OCI-LY7 (cell line): ENCODE measurements around the gene PLA2G4A. TPM values are rescaled to one million over a fixed set of nuclear protein-coding genes. Genes with fewer than 3 reads are reported as not detected.

Experiments
- BruUV-seq: library from RNA; stranded (reverse); fragments of 400-500 nt; replicated peaks from 2 replicates; lab custom pipeline; 2021; lab: Mats Ljungman, UMichigan
- CTCF ChIA-PET: fragments of 300-600 bp; sonication (Branson Sonifier 250); formaldehyde crosslinking; loops from one replicate; lab custom pipeline; 2022; ENCODE audit warnings: antibody characterized with exemption; ENCODE audit not compliant: unreplicated experiment; lab: Charles Lee
- POLR2A ChIA-PET: fragments of 300-600 bp; sonication (Branson Sonifier 250); formaldehyde crosslinking; loops from one replicate; lab custom pipeline; 2022; ENCODE audit warnings: antibody characterized with exemption; lab: Charles Lee
- DNase-seq: peaks from one replicate; pipeline ENCODE4 v3.0.0-alpha.2; 2015; ENCODE audit warnings: low spot score
- H2AFZ ChIP-seq: fragments of 200-600 bp; sonication (generic), shearing (Covaris generic); 2 replicates; pipeline ENCODE4 v1.6.1; 2014; ENCODE audit warnings: mild to moderate bottlenecking, antibody characterized with exemption, low read length, moderate library complexity
- H3K27ac ChIP-seq: fragments of 200-600 bp; sonication (generic); 2 replicates; pipeline ENCODE4 v1.5.1; 2014; ENCODE audit warnings: mixed run types, low read depth, mild to moderate bottlenecking, moderate library complexity, low read length, inconsistent platforms; ENCODE audit not compliant: poor library complexity, severe bottlenecking
- H3K36me3 ChIP-seq: fragments of 200-600 bp; sonication (generic); 2 replicates; pipeline ENCODE4 v1.6.1; 2014; ENCODE audit warnings: mild to moderate bottlenecking, antibody characterized with exemption, low read length, moderate library complexity, mixed read lengths; ENCODE audit not compliant: insufficient read depth
- H3K4me1 ChIP-seq: fragments of 200-600 bp; sonication (generic); 2 replicates; pipeline ENCODE4 v1.5.1; 2014; ENCODE audit warnings: mild to moderate bottlenecking, low read length; ENCODE audit not compliant: insufficient read depth, poor library complexity, severe bottlenecking
- H3K4me2 ChIP-seq: fragments of 200-600 bp; sonication (generic); 2 replicates; pipeline ENCODE4 v1.6.1; 2014; ENCODE audit warnings: mild to moderate bottlenecking, low read length
- H3K4me3 ChIP-seq: fragments of 200-600 bp; sonication (generic); 2 replicates; pipeline ENCODE4 v1.5.1; 2014; ENCODE audit warnings: mild to moderate bottlenecking, low read depth, low read length; ENCODE audit not compliant: poor library complexity, severe bottlenecking
- H3K79me2 ChIP-seq: fragments of 200-600 bp; sonication (generic); 2 replicates; pipeline ENCODE4 v1.6.1; 2016; ENCODE audit warnings: low read depth, mild to moderate bottlenecking, low read length, moderate library complexity, mixed read lengths; ENCODE audit not compliant: insufficient read depth
- H3K9me2 ChIP-seq: fragments of 200-600 bp; sonication (generic); 2 replicates; pipeline ENCODE4 v1.6.1; 2016; ENCODE audit warnings: mild to moderate bottlenecking, low read length, mixed read lengths; ENCODE audit not compliant: insufficient read depth
- H3K9me3 ChIP-seq: fragments of 200-600 bp; sonication (generic); 2 replicates; pipeline ENCODE4 v1.6.1; 2014; ENCODE audit warnings: mild to moderate bottlenecking, mixed run types, low read length, mixed read lengths
- H4K20me1 ChIP-seq: fragments of 200-600 bp; sonication (generic); 2 replicates; pipeline ENCODE4 v1.6.1; 2014; ENCODE audit warnings: mild to moderate bottlenecking, antibody characterized with exemption, low read length, moderate library complexity, mixed read lengths; ENCODE audit not compliant: insufficient read depth
- EZH2phosphoT487 ChIP-seq: fragments of 200-600 bp; sonication (generic); IDR thresholded peaks from 2 replicates; pipeline ENCODE4 v1.6.1; 2018; ENCODE audit warnings: low read depth, borderline replicate concordance, mild to moderate bottlenecking, mixed run types, antibody characterized with exemption, low read length, moderate library complexity, mixed read lengths
- intact Hi-C: fragments of 100-400 bp; cut with micrococcal nuclease; formaldehyde crosslinking; loops from one replicate; pipeline ENCODE4 v1.10.0; 2022; ENCODE audit not compliant: unreplicated experiment
- total RNA-seq, 2 experiments: library from RNA; depleted of rRNA in 1 of 2; stranded (reverse); fragments of >200 nt in 1 of 2; shearing (Covaris generic) in 1 of 2; gene quantifications; 2 replicates each; pipeline ENCODE4 v1.2.3, GENCODE V29; 2014 to 2022
- TF ChIP-seq, protein P1 (sequence below): fragments of 200-600 bp; sonication (generic); conservative IDR thresholded peaks from 2 replicates; pipeline ENCODE4 v1.5.1; 2014; ENCODE audit warnings: mild to moderate bottlenecking, antibody characterized with exemption, low read length, moderate library complexity, mixed read lengths

Gene PLA2G4A
- total RNA-seq, 2 experiments from 2014 or later, result not detected

GRCh38 chr1:186842547-186842946 lies 13.8 kb downstream of the PLA2G4A start:
- H4K20me1 ChIP-seq, result no peaks in the 10 kb centered on the region
- no peaks in the 10 kb centered on the region for H3K9me2 ChIP-seq
- no peak overlapping the region for H2AFZ ChIP-seq
- no peaks in the 10 kb centered on the region for H3K4me1 ChIP-seq
- CTCF ChIA-PET, result no interaction called here
- TF ChIP-seq, protein P1, sequence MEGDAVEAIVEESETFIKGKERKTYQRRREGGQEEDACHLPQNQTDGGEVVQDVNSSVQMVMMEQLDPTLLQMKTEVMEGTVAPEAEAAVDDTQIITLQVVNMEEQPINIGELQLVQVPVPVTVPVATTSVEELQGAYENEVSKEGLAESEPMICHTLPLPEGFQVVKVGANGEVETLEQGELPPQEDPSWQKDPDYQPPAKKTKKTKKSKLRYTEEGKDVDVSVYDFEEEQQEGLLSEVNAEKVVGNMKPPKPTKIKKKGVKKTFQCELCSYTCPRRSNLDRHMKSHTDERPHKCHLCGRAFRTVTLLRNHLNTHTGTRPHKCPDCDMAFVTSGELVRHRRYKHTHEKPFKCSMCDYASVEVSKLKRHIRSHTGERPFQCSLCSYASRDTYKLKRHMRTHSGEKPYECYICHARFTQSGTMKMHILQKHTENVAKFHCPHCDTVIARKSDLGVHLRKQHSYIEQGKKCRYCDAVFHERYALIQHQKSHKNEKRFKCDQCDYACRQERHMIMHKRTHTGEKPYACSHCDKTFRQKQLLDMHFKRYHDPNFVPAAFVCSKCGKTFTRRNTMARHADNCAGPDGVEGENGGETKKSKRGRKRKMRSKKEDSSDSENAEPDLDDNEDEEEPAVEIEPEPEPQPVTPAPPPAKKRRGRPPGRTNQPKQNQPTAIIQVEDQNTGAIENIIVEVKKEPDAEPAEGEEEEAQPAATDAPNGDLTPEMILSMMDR, result no peak
- no peak for TF ChIP-seq EZH2phosphoT487
- no peak for DNase-seq
- intact Hi-C loops, result no loop called here
- POLR2A ChIA-PET, result interaction anchor here (0.7 kb wide), 1 partner anchor 95 kb away, joined by 6 read pairs; no protein-coding TSS in a partner anchor
- no peak overlapping the region for H3K27ac ChIP-seq
- H3K79me2 ChIP-seq, result no peaks in the 10 kb centered on the region
- no TSS peak for BruUV-seq
- no peak overlapping the region for H3K4me3 ChIP-seq
- H3K36me3 ChIP-seq, result no peaks in the 10 kb centered on the region
- H3K9me3 ChIP-seq, result no peaks in the 10 kb centered on the region
- no peak overlapping the region for H3K4me2 ChIP-seq

- no peak overlapping the region for H3K27ac ChIP-seq
- intact Hi-C loops, result no loop called here
- no TSS peak for BruUV-seq
- no peaks in the 10 kb centered on the region for H3K4me1 ChIP-seq
- H2AFZ ChIP-seq, result no peak overlapping the region
- no peaks in the 10 kb centered on the region for H3K9me3 ChIP-seq
- H3K79me2 ChIP-seq, result no peaks in the 10 kb centered on the region
- ChIA-PET POLR2A (interaction anchor here (0.6 kb wide), 2 partner anchors 40 to 626 kb away, joined by 3 read pairs; no protein-coding TSS in a partner anchor), CTCF (no interaction called here)
- TF ChIP-seq, protein P1, result no peak
- TF ChIP-seq EZH2phosphoT487, result no peak
- H3K4me3 ChIP-seq, result no peak overlapping the region
- no peaks in the 10 kb centered on the region for H4K20me1 ChIP-seq
- no peak for DNase-seq
- no peaks in the 10 kb centered on the region for H3K9me2 ChIP-seq
- H3K36me3 ChIP-seq, result no peaks in the 10 kb centered on the region
- H3K4me2 ChIP-seq, result no peak overlapping the region
Measured at GRCh38 chr1:186843226-186843625, 14.5 kb downstream of the PLA2G4A start.

- DNase-seq, result no peak
- intact Hi-C loops, result no loop called here
- Histone ChIP-seq H2AFZ (no peak overlapping the region), H3K4me1 (no peaks in the 10 kb centered on the region), H3K27ac (no peak overlapping the region), H3K4me3 (no peak overlapping the region), H4K20me1 (no peaks in the 10 kb centered on the region), H3K79me2 (no peaks in the 10 kb centered on the region), H3K9me2 (no peaks in the 10 kb centered on the region), H3K4me2 (no peak overlapping the region), H3K36me3 (no peaks in the 10 kb centered on the region), H3K9me3 (no peaks in the 10 kb centered on the region)
- TF ChIP-seq, protein P1, result no peak
- TF ChIP-seq EZH2phosphoT487, result no peak
- CTCF ChIA-PET, result no interaction called here
- POLR2A ChIA-PET, result interaction anchor here (0.6 kb wide), 1 partner anchor 626 kb away, joined by 3 read pairs; no protein-coding TSS in a partner anchor
- no TSS peak for BruUV-seq
Measured at GRCh38 chr1:186843931-186844330, 15.2 kb downstream of the PLA2G4A start.
